Measurements from ENCODE around the gene EWSR1. TPM values are rescaled to one million over a fixed set of nuclear protein-coding genes. Genes with fewer than 3 reads are reported as not detected.

Gene EWSR1
- total and polyA plus RNA-seq, 2 of the 4 experiments (the other 2 are of a cell fraction): 243 to 518 TPM

DNA sequence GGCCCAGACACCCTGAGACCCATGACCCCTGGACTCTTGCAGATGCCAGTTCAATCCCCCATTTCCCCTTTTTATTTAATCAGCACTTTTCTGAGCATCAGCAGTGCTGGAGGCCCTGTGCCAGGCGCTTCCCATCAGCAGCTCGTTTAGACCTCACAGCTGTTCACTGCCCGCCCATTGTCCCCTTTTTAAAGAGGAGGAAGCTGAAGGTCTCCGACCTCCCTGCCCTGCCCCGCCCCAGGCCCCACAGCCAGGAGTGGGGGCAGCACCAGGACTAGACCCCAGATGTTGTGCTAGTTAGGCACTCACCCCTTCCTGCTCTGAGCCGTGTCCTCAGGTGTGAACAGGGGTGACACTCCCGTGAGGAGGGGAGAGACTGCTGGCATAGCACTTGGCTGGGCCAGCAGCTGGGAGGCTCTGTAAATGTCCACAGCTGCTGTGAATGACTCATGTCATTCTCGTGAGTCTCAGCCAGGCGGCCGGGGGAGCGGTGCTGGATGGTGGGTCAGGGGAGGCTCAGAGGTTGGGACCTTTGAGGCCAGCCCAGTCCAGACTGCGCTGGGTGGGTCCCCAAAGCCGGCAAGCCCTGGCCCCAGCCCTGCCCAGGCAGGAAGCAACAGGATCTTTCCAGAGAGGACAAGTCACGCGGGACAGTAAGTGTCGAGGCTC, 42.5 kb upstream of the EWSR1 start:
- Histone ChIP-seq H2AK5ac (ENCODE audit: low read depth, low read length) (no peak overlapping the region), H3K18ac (ENCODE audit: low read depth, low read length) (no peak overlapping the region), H3K27ac (ENCODE audit: insufficient read depth, low read length) (no peak overlapping the region), H3K27me3 (ENCODE audit: control insufficient read depth, insufficient read depth, low read length) (peaks cover 6% of the 10 kb centered on the region; the same call in 1 of the 2 replicates), H4K5ac (ENCODE audit: low read depth, low read length) (no peak overlapping the region), H2BK5ac (ENCODE audit: low read depth, low read length, poor library complexity, severe bottlenecking) (no peak overlapping the region), H3K9me3 (ENCODE audit: control insufficient read depth, insufficient read depth, low read length) (no peaks in the 10 kb centered on the region), H3K9me1 (ENCODE audit: insufficient read depth, low read length) (0 out of 2 replicates have a peak, but pooled peaks cover 2% of the 10 kb centered on the region), H4K8ac (ENCODE audit: low read depth in 2 of 2, low read length in 2 of 2) (no peak overlapping the region; a peak in 1 of 4 replicates), H3K4me1 (ENCODE audit: control insufficient read depth, insufficient read depth, low read length) (peaks cover 9% of the 10 kb centered on the region; the same call in 1 of the 2 replicates), H3K14ac (replicated peaks; ENCODE audit: low read depth, low read length) (no peak overlapping the region), H2AFZ (replicated peaks; ENCODE audit: low read length, poor library complexity) (peak overlapping the region; percentile 63), H3K4me2 (ENCODE audit: low read depth, low read length) (no peak overlapping the region), H2BK20ac (ENCODE audit: low read depth, low read length) (no peak overlapping the region), H2BK15ac (ENCODE audit: low read depth, low read length) (no peak overlapping the region; the same call in 2 of the 3 replicates), H3K4ac (ENCODE audit: low read depth, low read length) (no peak overlapping the region; the same call in 1 of the 2 replicates), H3K79me1 (ENCODE audit: low read depth in 1 of 2, low read length in 2 of 2) (no peaks in the 10 kb centered on the region), H3K56ac (ENCODE audit: extremely low read depth, insufficient read depth, low read length) (no peak overlapping the region), H3K36me3 (ENCODE audit: control insufficient read depth, insufficient read depth, low read length) (no peaks in the 10 kb centered on the region), H3K4me3 (ENCODE audit: insufficient read depth, low read depth, low read length) (no peak overlapping the region), H3K9ac (ENCODE audit: low read depth, low read length) (no peak overlapping the region), H4K91ac (ENCODE audit: insufficient read depth, low read depth, low read length) (no peak overlapping the region), H3K23ac (ENCODE audit: low read depth, low read length) (no peak overlapping the region), H2BK120ac (ENCODE audit: low read depth, low read length) (no peak overlapping the region), H4K20me1 (ENCODE audit: insufficient read depth, low read length) (no peaks in the 10 kb centered on the region; the same call in 1 of the 2 replicates), H2AK9ac (replicated peaks; ENCODE audit: low read depth, low read length, poor library complexity) (peak overlapping the region; percentile 44)
- dilution Hi-C loops (cut with HindIII; ENCODE audit: low sequenced_read_pairs, unreplicated experiment): no loop called here
- peak; percentile 42 for DNase-seq
- in situ Hi-C loops (cut with MboI; ENCODE audit: low sequenced_read_pairs): loop anchor here (25.0 kb wide), 1 partner anchor 613 kb away; no protein-coding TSS in a partner anchor
- 17% methylated on average over 3 of the region's 16 CpGs; no CpG with 5 or more reads in 1 of the 2 experiments for WGBS, 2 experiments (ENCODE audit: extremely low coverage in 2 of 2, insufficient read length in 1 of 2)
- intact Hi-C loops (cut with micrococcal nuclease): no loop called here
- ChIA-PET POLR2A (ENCODE audit: unreplicated experiment) (no interaction called here), CTCF (no interaction called here)
- TF ChIP-seq FOS (IDR thresholded peaks at IDR 0.05; ENCODE audit: low read depth, low read length) (no peak), RAD21 (IDR thresholded peaks at IDR 0.05; ENCODE audit: low read length) (no peak), CHD1 (IDR thresholded peaks at IDR 0.05; ENCODE audit: low read depth, low read length) (no peak), ELK1 (IDR thresholded peaks at IDR 0.05; ENCODE audit: borderline replicate concordance, low read depth, low read length) (no peak), POLR2A (IDR thresholded peaks at IDR 0.05; ENCODE audit: low read depth, low read length) (no peak), BHLHE40 (IDR thresholded peaks at IDR 0.05; ENCODE audit: low read depth, low read length) (peak; percentile 28; the same call in 1 of the 2 replicates), MXI1 (IDR thresholded peaks at IDR 0.05; ENCODE audit: borderline replicate concordance, low read depth, low read length) (no peak), SMC3 (IDR thresholded peaks at IDR 0.05; ENCODE audit: low read depth, low read length) (no peak)
- peak; percentile 78 for ATAC-seq (ENCODE audit: low read depth)
- no TSS peak for BruUV-seq (replicated peaks)

Measured in IMR-90 (cell line).